Natural killer cell (primary cell): ENCODE data around the gene AKR1B15. TPM values are rescaled to one million over a fixed set of nuclear protein-coding genes. Genes with fewer than 3 reads are reported as not detected.
"Not testable (repeated sequence)": the region's sequence is repeated elsewhere in the genome, so short reads cannot be mapped to it uniquely, and the experiment has no call there.

Experiments
- ATAC-seq, 3 donors: fragments of 150-1000 bp in 2 of 3; fragments of 200-7000 bp in 1 of 3; cut with Tn5 transposase; 1 replicate in 1 of 3; 2 replicates in 2 of 3; pipeline ENCODE4 v1.10.0; 2021; ENCODE audit warnings: mild to moderate bottlenecking in 2 of 3, moderate library complexity in 2 of 3
- DNase-seq, 2 donors: peaks; one replicate each; pipeline versions ENCODE4 v3.0.0 to v3.0.0-alpha.2; 2013 to 2021; ENCODE audit warnings: mixed read lengths in 1 of 2
- H3K27ac ChIP-seq: one replicate; pipeline ENCODE4 v1.5.1; 2013; ENCODE audit warnings: mild to moderate bottlenecking, low read length
- H3K27me3 ChIP-seq: one replicate; pipeline ENCODE4 v1.6.1; 2013; ENCODE audit warnings: low read length; ENCODE audit not compliant: control insufficient read depth, insufficient read depth
- H3K36me3 ChIP-seq: one replicate; pipeline ENCODE4 v1.6.1; 2013; ENCODE audit warnings: low read length; ENCODE audit not compliant: control insufficient read depth, insufficient read depth
- H3K4me1 ChIP-seq: one replicate; pipeline ENCODE4 v1.6.1; 2013; ENCODE audit warnings: low read length; ENCODE audit not compliant: control insufficient read depth, insufficient read depth
- H3K4me3 ChIP-seq: one replicate; pipeline ENCODE4 v1.5.1; 2013; ENCODE audit warnings: low read length
- H3K9me3 ChIP-seq: one replicate; pipeline ENCODE4 v1.6.1; 2013; ENCODE audit warnings: low read length; ENCODE audit not compliant: control insufficient read depth, insufficient read depth
- H3K27ac Mint-ChIP-seq, 2 donors: one replicate each; pipeline ENCODE4 v1.8.0; 2022; ENCODE audit warnings: mild to moderate bottlenecking in 2 of 2, mixed read lengths in 2 of 2, moderate library complexity in 1 of 2
- H3K27me3 Mint-ChIP-seq, 2 donors: one replicate each; pipeline ENCODE4 v1.8.0; 2022; ENCODE audit warnings: low read depth in 2 of 2, mixed read lengths in 2 of 2
- H3K36me3 Mint-ChIP-seq: one replicate; pipeline ENCODE4 v1.8.0; 2022; ENCODE audit warnings: mixed read lengths
- H3K4me1 Mint-ChIP-seq, 2 donors: one replicate each; pipeline ENCODE4 v1.8.0; 2022; ENCODE audit warnings: mixed read lengths in 2 of 2
- H3K4me3 Mint-ChIP-seq: one replicate; pipeline ENCODE4 v1.8.0; 2022; ENCODE audit warnings: mild to moderate bottlenecking, moderate library complexity, mixed read lengths
- H3K9me3 Mint-ChIP-seq, 2 donors: one replicate each; pipeline ENCODE4 v1.8.0; 2022; ENCODE audit warnings: mixed read lengths in 2 of 2
- CTCF ChIP-seq: fragments of 200-600 bp; IDR thresholded peaks from one replicate; pipeline ENCODE4 v1.8.0; 2022; ENCODE audit warnings: antibody characterized with exemption
- WGBS: methylation state at CpG from one replicate; pipeline ENCODE4 v1.1.7; 2013; ENCODE audit warnings: missing lambda C conversion rate; ENCODE audit not compliant: insufficient coverage; 5-methylcytosine and 5-hydroxymethylcytosine counted together
- intact Hi-C: fragments of 100-400 bp; cut with micrococcal nuclease; formaldehyde crosslinking; loops from one replicate; pipeline ENCODE4 v1.14.2; 2022
- total RNA-seq, 4 donors: library from RNA; stranded (reverse); fragments of 120-200 nt in 1 of 4; gene quantifications; one replicate each; pipeline versions ENCODE4 v1.2.3 to v1.2.4, GENCODE V29; 2013 to 2022

Gene AKR1B15
- total RNA-seq, 3 donors from 2014 or later (not counting 1 experiment from before 2014, with no cell fraction given), result not detected

GRCh38 chr7:134553976-134554375, 5.1 kb downstream of the AKR1B15 start:
- Mint-ChIP-seq H3K27me3 (peaks cover 5 to 29% of the 10 kb centered on the region in 2 donors), H3K9me3 (no peaks in the 10 kb centered on the region), H3K4me1 (no peaks in the 10 kb centered on the region), H3K4me3 (no peak overlapping the region), H3K36me3 (no peaks in the 10 kb centered on the region), H3K27ac (no peak overlapping the region)
- Histone ChIP-seq H3K4me1 (no peaks in the 10 kb centered on the region), H3K36me3 (no peaks in the 10 kb centered on the region), H3K27me3 (no peaks in the 10 kb centered on the region), H3K9me3 (no peaks in the 10 kb centered on the region), H3K27ac (no peak overlapping the region), H3K4me3 (no peak overlapping the region)
- intact Hi-C loops, result no loop called here
- no peak for TF ChIP-seq CTCF
- WGBS, result 64% methylated on average over 4 of the region's 4 CpGs
- no peak for ATAC-seq
- DNase-seq, result no peak

GRCh38 chr7:134554417-134554966, 5.6 kb downstream of the AKR1B15 start:
- DNase-seq, result no peak
- no peak overlapping the region for H3K4me3 ChIP-seq
- ATAC-seq, result no peak
- H3K9me3 ChIP-seq, result no peaks in the 10 kb centered on the region
- no peaks in the 10 kb centered on the region for H3K36me3 ChIP-seq
- no peak overlapping the region for H3K27ac Mint-ChIP-seq
- H3K9me3 Mint-ChIP-seq, result no peaks in the 10 kb centered on the region
- H3K36me3 Mint-ChIP-seq, result no peaks in the 10 kb centered on the region
- H3K27me3 ChIP-seq, result no peaks in the 10 kb centered on the region
- TF ChIP-seq CTCF, result no peak
- no peaks in the 10 kb centered on the region for H3K4me1 Mint-ChIP-seq
- no peak overlapping the region for H3K27ac ChIP-seq
- intact Hi-C loops, result no loop called here
- WGBS, result 72% methylated on average over 7 of the region's 7 CpGs
- no peaks in the 10 kb centered on the region for H3K4me1 ChIP-seq
- no peak overlapping the region for H3K4me3 Mint-ChIP-seq
- H3K27me3 Mint-ChIP-seq, result peaks cover 5 to 29% of the 10 kb centered on the region in 2 donors

- Histone ChIP-seq H3K27me3 (no peaks in the 10 kb centered on the region), H3K9me3 (no peaks in the 10 kb centered on the region), H3K4me1 (no peaks in the 10 kb centered on the region), H3K4me3 (no peak overlapping the region), H3K36me3 (no peaks in the 10 kb centered on the region), H3K27ac (no peak overlapping the region)
- TF ChIP-seq CTCF, result no peak
- intact Hi-C loops, result no loop called here
- Mint-ChIP-seq H3K9me3 (peaks cover 0 to 2% of the 10 kb centered on the region in 2 donors), H3K27ac (no peak overlapping the region), H3K36me3 (no peaks in the 10 kb centered on the region), H3K4me3 (no peak overlapping the region), H3K27me3 (peaks cover 0 to 16% of the 10 kb centered on the region in 2 donors), H3K4me1 (peaks cover 7% of the 10 kb centered on the region in 2 donors)
- ATAC-seq, result no peak
- DNase-seq, result no peak
- 90% methylated on average over 6 of the region's 6 CpGs for WGBS
These were observed 8.5 kb downstream of the AKR1B15 start for GRCh38 chr7:134557391-134557790.

GRCh38 chr7:134558370-134558769, 9.5 kb downstream of the AKR1B15 start:
- WGBS, result 82% methylated on average over 5 of the region's 5 CpGs
- Histone ChIP-seq H3K36me3 (no peaks in the 10 kb centered on the region), H3K4me1 (no peaks in the 10 kb centered on the region), H3K4me3 (no peak overlapping the region), H3K27ac (no peak overlapping the region), H3K9me3 (no peaks in the 10 kb centered on the region), H3K27me3 (no peaks in the 10 kb centered on the region)
- Mint-ChIP-seq H3K4me3 (no peak overlapping the region), H3K9me3 (peaks cover 4 to 6% of the 10 kb centered on the region in 2 donors), H3K27me3 (peaks cover 0 to 16% of the 10 kb centered on the region in 2 donors), H3K36me3 (no peaks in the 10 kb centered on the region), H3K4me1 (peaks cover 7 to 8% of the 10 kb centered on the region in 2 donors), H3K27ac (no peak overlapping the region)
- no peak for DNase-seq
- no peak for ATAC-seq
- TF ChIP-seq CTCF, result no peak
- intact Hi-C loops, result no loop called here

- intact Hi-C loops, H3K9me3 ChIP-seq, H3K9me3 Mint-ChIP-seq, H3K27ac ChIP-seq, H3K36me3 ChIP-seq, H3K4me3 Mint-ChIP-seq, H3K27me3 ChIP-seq, DNase-seq, ATAC-seq, H3K4me3 ChIP-seq, H3K4me1 ChIP-seq, H3K4me1 Mint-ChIP-seq, H3K36me3 Mint-ChIP-seq: not testable (repeated sequence)
- H3K27ac Mint-ChIP-seq, result peak overlapping the region in 1 of 2 donors; percentile 9
- 72% methylated on average over 5 of the region's 5 CpGs for WGBS
- H3K27me3 Mint-ChIP-seq, result peaks cover 2 to 26% of the 10 kb centered on the region in 2 donors
These were observed 12.7 kb downstream of the AKR1B15 start for GRCh38 chr7:134561616-134562015.
